Testis (tissue), 3 donors: ENCODE measurements around the gene FBXO34. TPM values are rescaled to one million over a fixed set of nuclear protein-coding genes. Genes with fewer than 3 reads are reported as not detected.

Experiments
- DNase-seq: peaks from one replicate; pipeline ENCODE4 v3.0.0-alpha.2; 2019
- H3K27ac ChIP-seq, 2 donors: fragments of 200-600 bp; sonication (generic); one replicate each; pipeline ENCODE4 v1.5.1; 2019
- H3K27me3 ChIP-seq: fragments of 200-600 bp; sonication (generic); one replicate; pipeline ENCODE4 v1.5.1; 2019
- H3K36me3 ChIP-seq: fragments of 200-600 bp; sonication (generic); one replicate; pipeline ENCODE4 v1.5.1; 2017; ENCODE audit warnings: low read depth; ENCODE audit errors: missing control alignments
- H3K4me1 ChIP-seq: fragments of 200-600 bp; sonication (generic); one replicate; pipeline ENCODE4 v1.5.1; 2019
- H3K4me3 ChIP-seq, 2 donors: fragments of 200-600 bp; sonication (generic); one replicate each; pipeline ENCODE4 v1.5.1; 2017 to 2019
- H3K9me3 ChIP-seq: fragments of 200-600 bp; sonication (generic); one replicate; pipeline ENCODE4 v1.5.1; 2017
- CTCF ChIP-seq, 3 experiments: fragments of 450-650 bp in 2 of 3; fragments of 200-600 bp in 1 of 3; sonication (generic) in 1 of 3; IDR thresholded peaks; one replicate each; pipeline ENCODE4 v1.5.1; 2016 to 2019; ENCODE audit warnings: antibody characterized with exemption in 3 of 3, mild to moderate bottlenecking in 2 of 3, moderate library complexity in 1 of 3
- POLR2A ChIP-seq: fragments of 450-650 bp; IDR thresholded peaks from one replicate; pipeline ENCODE4 v1.6.1; 2017; ENCODE audit warnings: antibody characterized with exemption, mild to moderate bottlenecking, moderate library complexity
- WGBS, 2 donors: methylation state at CpG; one replicate each; pipeline ENCODE4 v1.1.5; 2018; 5-methylcytosine and 5-hydroxymethylcytosine counted together
- intact Hi-C: fragments of 100-400 bp; cut with DNase I; formaldehyde crosslinking; loops from one replicate; pipeline ENCODE4 v1.15.1; 2023; ENCODE audit warnings: low total_unique reads
- polyA plus RNA-seq: library from polyadenylated mRNA; stranded (reverse); fragments of 350-450 nt; fragmentation: Illumina TruSeq; extraction: RNeasy Lipid Tissue Mini Kit (QIAGEN cat#74804); gene quantifications from one replicate; pipeline ENCODE4 v1.2.3, GENCODE V29; 2014; ENCODE audit warnings: low read depth, low replicate concordance; ENCODE audit not compliant: insufficient read depth
- total RNA-seq, 2 donors: library from RNA; depleted of rRNA; stranded (reverse); fragments of >200 nt; gene quantifications; one replicate each; pipeline ENCODE4 v1.2.3, GENCODE V29; 2016

The FBXO34 gene
- total and polyA plus RNA-seq, 3 donors from 2014 or later = 62.1 to 91.7 (median 84.4) TPM

- 80 to 87% methylated on average over 4 of the region's 4 CpGs for WGBS, 2 donors
- Histone ChIP-seq H3K36me3 (no peaks in the 10 kb centered on the region), H3K27me3 (no peaks in the 10 kb centered on the region), H3K4me3 (no peak overlapping the region), H3K4me1 (peaks cover 14% of the 10 kb centered on the region), H3K27ac (no peak overlapping the region), H3K9me3 (no peaks in the 10 kb centered on the region)
- intact Hi-C loops = no loop called here
- TF ChIP-seq CTCF (IDR thresholded peaks at IDR 0.05) = no peak
- no peak for TF ChIP-seq POLR2A
- DNase-seq = no peak
Observed at GRCh38 chr14:55265197-55265596, 6.0 kb upstream of the FBXO34 start.

GRCh38 chr14:55267820-55268219, 3.4 kb upstream of the FBXO34 start:
- intact Hi-C loops = no loop called here
- Histone ChIP-seq H3K27me3 (no peaks in the 10 kb centered on the region), H3K4me3 (no peak overlapping the region), H3K9me3 (no peaks in the 10 kb centered on the region), H3K4me1 (peaks cover 14% of the 10 kb centered on the region), H3K36me3 (no peaks in the 10 kb centered on the region), H3K27ac (peak overlapping the region; percentile 46 to 77)
- TF ChIP-seq POLR2A = no peak
- no peak for TF ChIP-seq CTCF (IDR thresholded peaks at IDR 0.05)
- peak; percentile 67 for DNase-seq
- WGBS, 2 donors = 38 to 44% methylated on average over 3 of the region's 3 CpGs

- no peaks in the 10 kb centered on the region for H3K27me3 ChIP-seq
- peak; percentile 89 for DNase-seq
- intact Hi-C loops = no loop called here
- peak overlapping the region; percentile 98 to 99 for H3K4me3 ChIP-seq
- no peak for TF ChIP-seq CTCF (IDR thresholded peaks at IDR 0.05)
- no peak for TF ChIP-seq POLR2A
- H3K4me1 ChIP-seq = peaks cover 29% of the 10 kb centered on the region
- peak overlapping the region; percentile 98 for H3K27ac ChIP-seq
- WGBS, 2 donors = 0 to 1% methylated on average over 19 to 42 of the region's 80 CpGs
- no peaks in the 10 kb centered on the region for H3K36me3 ChIP-seq
- H3K9me3 ChIP-seq = no peaks in the 10 kb centered on the region
Observed at GRCh38 chr14:55271572-55272298, 514 bp downstream of the FBXO34 start.

GRCh38 chr14:55272387-55272786, 1.2 kb downstream of the FBXO34 start:
- intact Hi-C loops = no loop called here
- H3K36me3 ChIP-seq = no peaks in the 10 kb centered on the region
- TF ChIP-seq POLR2A = no peak
- TF ChIP-seq CTCF (IDR thresholded peaks at IDR 0.05) = no peak
- no peak for DNase-seq
- H3K4me3 ChIP-seq = peak overlapping the region; percentile 98 to 99
- H3K27me3 ChIP-seq = no peaks in the 10 kb centered on the region
- peak overlapping the region; percentile 98 for H3K27ac ChIP-seq
- peaks cover 34% of the 10 kb centered on the region for H3K4me1 ChIP-seq
- H3K9me3 ChIP-seq = no peaks in the 10 kb centered on the region
- 0 to 4% methylated on average over 1 of the region's 1 CpG for WGBS, 2 donors

- peaks cover 30% of the 10 kb centered on the region for H3K4me1 ChIP-seq
- H3K9me3 ChIP-seq = no peaks in the 10 kb centered on the region
- intact Hi-C loops = no loop called here
- 30 to 33% methylated on average over 2 of the region's 2 CpGs for WGBS, 2 donors
- H3K36me3 ChIP-seq = no peaks in the 10 kb centered on the region
- no peak for DNase-seq
- peak overlapping the region; percentile 98 for H3K27ac ChIP-seq
- peak overlapping the region; percentile 98 to 99 for H3K4me3 ChIP-seq
- no peaks in the 10 kb centered on the region for H3K27me3 ChIP-seq
- TF ChIP-seq CTCF (IDR thresholded peaks at IDR 0.05) (no peak), POLR2A (no peak)
Observed at GRCh38 chr14:55272922-55273321, 1.7 kb downstream of the FBXO34 start.
